SK-N-SH treated with all-trans-retinoic acid at 6 μM for 48 hours (cell line): ENCODE data around the gene TTC19.

Experiments used
- ATAC-seq: fragments of 200-7000 bp; cut with Tn5 transposase; 3 replicates; pipeline ENCODE4 v1.9.1; 2020; ENCODE audit warnings: mild to moderate bottlenecking, moderate library complexity
- ARNTL ChIP-seq: fragments of 450-650 bp; formaldehyde crosslinking; IDR thresholded peaks from 2 replicates; pipeline ENCODE4 v1.5.0; 2020; ENCODE audit warnings: low read depth, mild to moderate bottlenecking, moderate library complexity, borderline replicate concordance
- CREB5 ChIP-seq: fragments of 250-450 bp; sonication (Bioruptor Pico); IDR thresholded peaks from 2 replicates; pipeline ENCODE4 v1.5.1; 2020; ENCODE audit warnings: low read depth, mild to moderate bottlenecking, moderate library complexity
- CSDC2 ChIP-seq: fragments of 250-450 bp; sonication (Bioruptor Pico); IDR thresholded peaks from 2 replicates; pipeline ENCODE4 v1.5.0; 2020; ENCODE audit warnings: mild to moderate bottlenecking, moderate library complexity
- CSRNP3 ChIP-seq: fragments of 250-450 bp; sonication (Bioruptor Pico); IDR thresholded peaks from 2 replicates; pipeline ENCODE4 v1.5.1; 2021; ENCODE audit warnings: mild to moderate bottlenecking, moderate library complexity
- GLIS3 ChIP-seq: fragments of 250-450 bp; sonication (Bioruptor Pico); IDR thresholded peaks from 2 replicates; pipeline ENCODE4 v1.5.0; 2020; ENCODE audit warnings: mild to moderate bottlenecking, moderate library complexity
- ISL1 ChIP-seq: fragments of 250-450 bp; sonication (Bioruptor Pico); IDR thresholded peaks from 2 replicates; pipeline ENCODE4 v2.1.2; 2022; ENCODE audit warnings: mild to moderate bottlenecking, moderate library complexity
- OSR1 ChIP-seq: fragments of 250-450 bp; sonication (Bioruptor Pico); IDR thresholded peaks from 2 replicates; pipeline ENCODE4 v1.8.0; 2022; ENCODE audit warnings: moderate library complexity, mild to moderate bottlenecking, inconsistent platforms
- PATZ1 ChIP-seq: fragments of 250-450 bp; sonication (Bioruptor Pico); IDR thresholded peaks from 2 replicates; pipeline ENCODE4 v1.8.0; 2020; ENCODE audit warnings: mild to moderate bottlenecking, moderate library complexity, borderline replicate concordance
- POU6F1 ChIP-seq: fragments of 250-450 bp; sonication (Bioruptor Pico); IDR thresholded peaks from 2 replicates; pipeline ENCODE4 v1.8.0; 2021; ENCODE audit warnings: low read depth, mild to moderate bottlenecking, moderate library complexity, borderline replicate concordance
- PPARA ChIP-seq: fragments of 250-450 bp; sonication (Bioruptor Pico); IDR thresholded peaks from 2 replicates; pipeline ENCODE4 v1.5.0; 2020; ENCODE audit warnings: mild to moderate bottlenecking, borderline replicate concordance
- RARB ChIP-seq: fragments of 250-450 bp; sonication (Bioruptor Pico); IDR thresholded peaks from 2 replicates; pipeline ENCODE4 v1.8.0; 2021; ENCODE audit warnings: mild to moderate bottlenecking, moderate library complexity
- SNAI2 ChIP-seq: fragments of 250-450 bp; sonication (Bioruptor Pico); IDR thresholded peaks from 2 replicates; pipeline ENCODE4 v1.5.0; 2020; ENCODE audit warnings: mild to moderate bottlenecking, moderate library complexity
- TCF4 ChIP-seq: fragments of 250-450 bp; sonication (Bioruptor Pico); IDR thresholded peaks from 2 replicates; pipeline ENCODE4 v1.8.0; 2021; ENCODE audit warnings: mild to moderate bottlenecking, moderate library complexity, borderline replicate concordance
- TOX ChIP-seq: fragments of 250-450 bp; sonication (Bioruptor Pico); IDR thresholded peaks from 2 replicates; pipeline ENCODE4 v1.8.0; 2021; ENCODE audit warnings: mild to moderate bottlenecking, moderate library complexity, borderline replicate concordance
- TSHZ2 ChIP-seq: fragments of 250-450 bp; sonication (Bioruptor Pico); IDR thresholded peaks from 2 replicates; pipeline ENCODE4 v1.5.0; 2020; ENCODE audit warnings: mild to moderate bottlenecking, moderate library complexity
- ZFP3 ChIP-seq: fragments of 250-450 bp; sonication (Bioruptor Pico); IDR thresholded peaks from 2 replicates; pipeline ENCODE4 v1.5.0; 2020; ENCODE audit warnings: mild to moderate bottlenecking, moderate library complexity
- ZFP30 ChIP-seq: fragments of 450-650 bp; formaldehyde crosslinking; IDR thresholded peaks from 2 replicates; pipeline ENCODE4 v1.5.0; 2022; ENCODE audit warnings: mild to moderate bottlenecking, moderate library complexity
- ZNF565 ChIP-seq: fragments of 450-650 bp; formaldehyde crosslinking; conservative IDR thresholded peaks from 2 replicates; pipeline ENCODE4 v1.5.0; 2020; ENCODE audit warnings: low read depth, mild to moderate bottlenecking, moderate library complexity
- ZNF70 ChIP-seq: fragments of 450-650 bp; formaldehyde crosslinking; IDR thresholded peaks from 2 replicates; pipeline ENCODE4 v1.5.0; 2020; ENCODE audit warnings: mild to moderate bottlenecking, moderate library complexity
- ZNF8 ChIP-seq: fragments of 450-650 bp; formaldehyde crosslinking; IDR thresholded peaks from 2 replicates; pipeline ENCODE4 v1.5.0; 2020; ENCODE audit warnings: mild to moderate bottlenecking, moderate library complexity

Gene TTC19

GRCh38 chr17:16072031-16072430 is 72.4 kb downstream of the TTC19 start (continued):
- TF ChIP-seq RARB (CRISPR knock-in tag) (no peak), ZNF70 (CRISPR knock-in tag) (no peak)
- TF ChIP-seq, all 23 proteins: peak for 0

GRCh38 chr17:16073845-16074244 is 74.2 kb downstream of the TTC19 start:
- TF ChIP-seq ZNF565 = no peak
- TF ChIP-seq ZFP30 (CRISPR knock-in tag) = no peak
- no peak for TF ChIP-seq GLIS3
- no peak for TF ChIP-seq POU6F1 (CRISPR knock-in tag)
- TF ChIP-seq ZNF8 (CRISPR knock-in tag) = no peak
- TF ChIP-seq TCF4 (CRISPR knock-in tag) = no peak
- no peak for TF ChIP-seq CSDC2 (CRISPR knock-in tag)
- TF ChIP-seq OSR1 (CRISPR knock-in tag) = no peak
- no peak for ATAC-seq

- ATAC-seq = no peak
- TF ChIP-seq POU6F1 (CRISPR knock-in tag) (no peak), OSR1 (CRISPR knock-in tag) (no peak), RARB (CRISPR knock-in tag) (no peak), ARNTL (CRISPR knock-in tag) (no peak), ZNF8 (CRISPR knock-in tag) (no peak), ZFP3 (CRISPR knock-in tag) (no peak), PPARA (no peak), TSHZ2 (CRISPR knock-in tag) (no peak), TOX (CRISPR knock-in tag) (no peak), GLIS3 (no peak), ISL1 (CRISPR knock-in tag) (no peak), CREB5 (no peak), SNAI2 (CRISPR knock-in tag) (no peak), CSDC2 (CRISPR knock-in tag) (no peak), ZNF565 (no peak), PATZ1 (CRISPR knock-in tag) (no peak), CSRNP3 (CRISPR knock-in tag) (no peak), ZFP30 (CRISPR knock-in tag) (no peak)
Observed at GRCh38 chr17:16074423-16074822, 74.8 kb downstream of the TTC19 start.
